ENCODE measurements around the gene EDC4.

The EDC4 gene

DNA sequence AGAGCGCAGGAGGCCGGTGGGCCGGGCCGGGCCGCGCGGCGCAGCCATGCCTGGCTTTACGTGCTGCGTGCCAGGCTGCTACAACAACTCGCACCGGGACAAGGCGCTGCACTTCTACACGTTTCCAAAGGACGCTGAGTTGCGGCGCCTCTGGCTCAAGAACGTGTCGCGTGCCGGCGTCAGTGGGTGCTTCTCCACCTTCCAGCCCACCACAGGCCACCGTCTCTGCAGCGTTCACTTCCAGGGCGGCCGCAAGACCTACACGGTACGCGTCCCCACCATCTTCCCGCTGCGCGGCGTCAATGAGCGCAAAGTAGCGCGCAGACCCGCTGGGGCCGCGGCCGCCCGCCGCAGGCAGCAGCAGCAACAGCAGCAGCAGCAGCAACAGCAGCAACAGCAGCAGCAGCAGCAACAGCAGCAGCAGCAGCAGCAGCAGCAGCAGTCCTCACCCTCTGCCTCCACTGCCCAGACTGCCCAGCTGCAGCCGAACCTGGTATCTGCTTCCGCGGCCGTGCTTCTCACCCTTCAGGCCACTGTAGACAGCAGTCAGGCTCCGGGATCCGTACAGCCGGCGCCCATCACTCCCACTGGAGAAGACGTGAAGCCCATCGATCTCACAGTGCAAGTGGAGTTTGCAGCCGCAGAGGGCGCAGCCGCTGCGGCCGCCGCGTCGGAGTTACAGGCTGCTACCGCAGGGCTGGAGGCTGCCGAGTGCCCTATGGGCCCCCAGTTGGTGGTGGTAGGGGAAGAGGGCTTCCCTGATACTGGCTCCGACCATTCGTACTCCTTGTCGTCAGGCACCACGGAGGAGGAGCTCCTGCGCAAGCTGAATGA, 30.1 kb upstream of the EDC4 start:
- peak overlapping the region; percentile 90 for H3K4me3 ChIP-seq (ENCODE audit: low read depth, low read length)
- TF ChIP-seq, protein P1, sequence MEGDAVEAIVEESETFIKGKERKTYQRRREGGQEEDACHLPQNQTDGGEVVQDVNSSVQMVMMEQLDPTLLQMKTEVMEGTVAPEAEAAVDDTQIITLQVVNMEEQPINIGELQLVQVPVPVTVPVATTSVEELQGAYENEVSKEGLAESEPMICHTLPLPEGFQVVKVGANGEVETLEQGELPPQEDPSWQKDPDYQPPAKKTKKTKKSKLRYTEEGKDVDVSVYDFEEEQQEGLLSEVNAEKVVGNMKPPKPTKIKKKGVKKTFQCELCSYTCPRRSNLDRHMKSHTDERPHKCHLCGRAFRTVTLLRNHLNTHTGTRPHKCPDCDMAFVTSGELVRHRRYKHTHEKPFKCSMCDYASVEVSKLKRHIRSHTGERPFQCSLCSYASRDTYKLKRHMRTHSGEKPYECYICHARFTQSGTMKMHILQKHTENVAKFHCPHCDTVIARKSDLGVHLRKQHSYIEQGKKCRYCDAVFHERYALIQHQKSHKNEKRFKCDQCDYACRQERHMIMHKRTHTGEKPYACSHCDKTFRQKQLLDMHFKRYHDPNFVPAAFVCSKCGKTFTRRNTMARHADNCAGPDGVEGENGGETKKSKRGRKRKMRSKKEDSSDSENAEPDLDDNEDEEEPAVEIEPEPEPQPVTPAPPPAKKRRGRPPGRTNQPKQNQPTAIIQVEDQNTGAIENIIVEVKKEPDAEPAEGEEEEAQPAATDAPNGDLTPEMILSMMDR (IDR thresholded peaks at IDR 0.05; ENCODE audit: low read depth, low read length): peak; percentile 46
- DNase-seq (ENCODE audit: low read depth, low spot score): peak; percentile 58
- in situ Hi-C loops (cut with HindIII; ENCODE audit: low sequenced_read_pairs): no loop called here

DNA sequence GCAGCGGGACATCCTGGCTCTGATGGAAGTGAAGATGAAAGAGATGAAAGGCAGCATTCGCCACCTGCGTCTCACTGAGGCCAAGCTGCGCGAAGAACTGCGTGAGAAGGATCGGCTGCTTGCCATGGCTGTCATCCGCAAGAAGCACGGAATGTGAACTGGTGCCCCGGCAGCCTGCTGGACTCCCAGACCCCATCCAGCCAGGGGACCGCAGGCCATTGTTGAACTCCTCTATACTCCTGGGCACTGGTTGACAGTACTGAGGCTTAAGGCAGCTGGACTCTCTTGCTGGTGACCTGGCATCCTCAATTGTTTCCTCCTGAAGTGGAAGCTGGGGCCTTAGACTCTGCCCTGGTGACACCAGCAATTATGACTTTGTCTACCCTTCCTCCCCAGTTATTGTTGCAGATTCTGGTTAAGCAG, 29.5 kb upstream of the EDC4 start:
- in situ Hi-C loops (cut with HindIII; ENCODE audit: low sequenced_read_pairs): no loop called here
- H3K4me3 ChIP-seq (ENCODE audit: low read depth, low read length): peak overlapping the region; percentile 90
- TF ChIP-seq, protein P1 (IDR thresholded peaks at IDR 0.05; ENCODE audit: low read depth, low read length): no peak
- DNase-seq (ENCODE audit: low read depth, low spot score): no peak

DNA sequence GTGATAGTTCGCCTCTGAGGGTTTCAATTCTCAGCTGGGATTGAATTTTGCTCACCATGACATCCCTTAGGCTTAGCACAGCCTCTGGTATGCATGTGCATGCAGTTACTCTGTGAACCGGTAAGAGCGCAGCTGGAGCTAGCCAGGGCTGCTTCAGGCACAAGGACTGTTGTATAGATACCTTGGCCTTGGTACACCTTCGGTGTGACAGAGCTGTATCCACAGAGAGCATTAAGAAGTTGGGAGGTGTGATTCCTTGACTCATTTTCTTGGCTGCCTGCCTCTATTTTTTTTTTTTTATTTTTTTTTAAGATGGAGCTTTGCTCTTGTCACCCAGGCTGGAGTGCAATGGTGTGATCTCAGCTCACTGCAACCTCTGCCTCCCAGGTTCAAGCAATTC, 28.4 kb upstream of the EDC4 start:
- TF ChIP-seq, protein P1 (IDR thresholded peaks at IDR 0.05; ENCODE audit: low read depth, low read length): no peak
- no peak overlapping the region for H3K4me3 ChIP-seq (ENCODE audit: low read depth, low read length)
- no peak for DNase-seq (ENCODE audit: low read depth, low spot score)
- in situ Hi-C loops (cut with HindIII; ENCODE audit: low sequenced_read_pairs): no loop called here

DNA sequence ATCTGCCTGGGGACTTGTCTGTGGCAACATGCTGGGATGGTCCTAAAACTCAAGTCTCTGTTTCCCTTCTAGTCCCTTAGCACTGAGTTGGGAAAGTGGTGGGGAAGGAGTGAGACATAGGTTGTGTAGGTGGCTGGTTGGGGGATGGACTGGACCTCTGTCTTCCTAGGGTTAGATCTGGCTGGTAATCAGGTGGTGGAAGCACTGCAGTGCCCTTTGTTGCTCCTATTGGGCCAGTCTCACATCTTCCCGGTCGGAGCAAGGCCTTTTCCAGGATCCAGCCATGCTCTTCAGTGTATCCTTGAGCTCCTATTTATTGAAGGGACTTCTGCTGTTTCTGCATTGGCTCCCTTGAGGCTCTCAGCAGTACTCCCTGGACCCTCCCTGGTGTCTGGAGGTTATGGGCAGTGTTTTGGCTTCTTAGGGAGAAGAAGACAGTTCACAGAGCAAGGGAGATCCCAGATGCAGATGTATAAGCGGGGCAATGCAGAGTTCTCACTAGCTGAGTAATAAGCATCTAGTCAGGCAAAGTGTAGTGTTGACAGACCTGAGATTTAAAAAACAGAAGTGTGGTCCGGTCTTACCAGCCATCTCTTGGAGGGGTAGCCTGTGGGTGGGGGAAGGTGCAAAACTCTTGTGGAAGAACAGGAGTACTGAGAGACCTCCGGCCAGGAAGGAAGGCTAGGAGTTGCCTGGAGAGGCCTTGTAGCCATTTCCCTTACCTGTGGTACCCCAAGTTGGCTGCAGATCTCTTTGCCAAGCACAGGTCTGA, 27.4 kb upstream of the EDC4 start:
- H3K4me3 ChIP-seq (ENCODE audit: low read depth, low read length): peak overlapping the region; percentile 78
- DNase-seq (ENCODE audit: low read depth, low spot score): no peak
- in situ Hi-C loops (cut with HindIII; ENCODE audit: low sequenced_read_pairs): no loop called here
- TF ChIP-seq, protein P1 (IDR thresholded peaks at IDR 0.05; ENCODE audit: low read depth, low read length): no peak

DNA sequence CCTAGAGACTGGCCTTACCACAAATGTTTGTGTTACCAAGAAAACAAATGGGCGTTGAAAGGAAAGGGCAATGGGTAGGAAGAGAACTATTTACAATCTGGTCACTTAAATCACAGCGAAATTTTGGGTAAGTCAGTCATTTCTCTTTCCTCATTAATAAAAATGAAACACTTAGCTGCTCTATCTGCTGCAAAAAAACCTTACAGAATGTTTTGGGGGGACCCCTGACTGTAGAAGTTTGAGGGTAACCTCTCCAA, 26.9 kb upstream of the EDC4 start:
- in situ Hi-C loops (cut with HindIII; ENCODE audit: low sequenced_read_pairs): no loop called here
- TF ChIP-seq, protein P1 (IDR thresholded peaks at IDR 0.05; ENCODE audit: low read depth, low read length): no peak
- DNase-seq (ENCODE audit: low read depth, low spot score): no peak
- peak overlapping the region; percentile 78 for H3K4me3 ChIP-seq (ENCODE audit: low read depth, low read length)

DNA sequence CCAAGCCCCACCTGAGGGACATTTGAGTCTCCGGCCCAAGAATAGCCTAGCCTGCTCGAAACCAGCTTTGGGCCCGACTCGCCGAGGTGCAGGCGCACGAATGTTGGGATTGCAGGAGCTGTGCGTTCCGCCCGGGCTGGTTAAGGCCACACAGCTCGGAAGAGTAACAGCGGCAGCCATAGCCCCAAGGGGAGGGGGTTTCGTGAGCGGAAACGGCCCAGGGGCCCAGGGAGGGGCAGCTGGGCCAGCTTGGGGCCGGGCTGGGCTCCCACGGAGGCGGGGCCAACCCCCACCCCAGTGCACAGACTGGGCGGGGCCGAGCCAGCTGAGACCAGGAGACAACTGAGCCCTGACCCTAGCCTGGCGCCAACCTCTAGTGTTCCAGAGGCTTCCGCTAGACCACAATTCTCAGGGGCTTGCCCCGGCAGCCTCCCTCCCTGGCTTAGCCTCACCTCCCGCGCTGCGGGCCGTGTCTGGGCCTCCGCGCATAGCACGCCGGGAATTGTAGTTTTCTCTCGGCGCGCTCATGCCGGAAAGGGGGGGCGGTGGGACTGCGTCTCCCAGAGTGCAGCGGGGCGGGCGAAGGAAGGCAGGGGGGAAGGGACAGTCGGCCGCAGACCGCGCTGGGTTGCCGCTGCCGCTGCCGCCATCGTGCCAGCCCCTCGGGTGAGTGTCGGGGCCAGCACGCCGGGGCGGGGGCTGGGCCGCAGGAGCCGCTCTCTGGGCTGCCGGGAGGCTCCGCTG, 26.4 kb upstream of the EDC4 start, which contains the start of gene NUTF2:
Gene NUTF2 (plus strand): TSS at position 614 of the 744 bp plus-strand sequence. CDS start 18,198 bp downstream, outside the sequence.
- TF ChIP-seq, protein P1 (IDR thresholded peaks at IDR 0.05; ENCODE audit: low read depth, low read length): no peak
- in situ Hi-C loops (cut with HindIII; ENCODE audit: low sequenced_read_pairs): no loop called here
- peak; percentile 94 for DNase-seq (ENCODE audit: low read depth, low spot score)
- peak within 1 kb of the TSS; percentile 78 for H3K4me3 ChIP-seq (ENCODE audit: low read depth, low read length)

All from astrocyte of the spinal cord (primary cell).